ENCODE results near the gene PCDHGC4.

PCDHGC4 gene

GRCh38 chr5:141484641-141485311 is at the start of gene PCDHGC4:
PCDHGC4 (plus strand) TSS chr5:141485030; CDS start chr5:141485174, 144 bp downstream.
- no peak for DNase-seq

DNA sequence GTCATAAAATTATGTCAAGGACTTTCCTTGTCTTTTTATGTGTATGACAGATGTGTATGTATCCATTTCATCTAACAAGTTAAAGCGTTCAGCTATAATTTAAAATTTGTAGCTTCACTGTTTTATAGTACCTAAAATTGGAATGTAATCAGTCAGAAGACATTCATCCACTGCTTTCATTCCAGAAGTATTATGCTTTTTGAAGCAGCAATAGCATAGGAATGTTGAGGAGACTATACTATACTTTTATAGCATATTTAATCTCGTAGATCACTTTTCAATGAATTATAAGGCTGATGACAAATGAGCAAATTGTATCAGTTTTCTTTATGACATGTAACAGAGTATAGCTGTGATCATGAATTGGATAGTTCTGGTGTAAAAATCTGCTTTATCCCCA is 47.6 kb upstream of the PCDHGC4 start:
- no peak for DNase-seq

- DNase-seq, result no peak
Observed at GRCh38 chr5:141439411-141440141, 45.3 kb upstream of the PCDHGC4 start.

DNA sequence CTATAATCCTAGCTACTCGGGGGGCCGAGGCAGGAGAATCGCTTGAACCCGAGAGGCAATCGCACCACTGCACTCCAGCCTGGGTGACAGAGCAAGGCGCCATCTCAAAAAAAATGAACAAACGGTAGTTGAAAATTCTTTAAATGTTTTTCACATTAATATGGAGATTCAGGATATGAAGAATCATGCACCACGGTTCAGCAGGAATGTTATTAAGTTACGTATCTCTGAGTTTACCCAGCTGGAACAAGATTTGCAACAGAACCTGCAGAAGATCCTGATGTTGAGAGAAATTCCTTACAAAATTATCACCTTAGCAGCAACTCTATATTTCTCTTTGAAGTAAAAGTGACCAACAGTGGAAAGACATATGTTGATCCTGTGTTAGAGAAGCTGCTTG is 44.5 kb upstream of the PCDHGC4 start:
- DNase-seq, result no peak

DNA sequence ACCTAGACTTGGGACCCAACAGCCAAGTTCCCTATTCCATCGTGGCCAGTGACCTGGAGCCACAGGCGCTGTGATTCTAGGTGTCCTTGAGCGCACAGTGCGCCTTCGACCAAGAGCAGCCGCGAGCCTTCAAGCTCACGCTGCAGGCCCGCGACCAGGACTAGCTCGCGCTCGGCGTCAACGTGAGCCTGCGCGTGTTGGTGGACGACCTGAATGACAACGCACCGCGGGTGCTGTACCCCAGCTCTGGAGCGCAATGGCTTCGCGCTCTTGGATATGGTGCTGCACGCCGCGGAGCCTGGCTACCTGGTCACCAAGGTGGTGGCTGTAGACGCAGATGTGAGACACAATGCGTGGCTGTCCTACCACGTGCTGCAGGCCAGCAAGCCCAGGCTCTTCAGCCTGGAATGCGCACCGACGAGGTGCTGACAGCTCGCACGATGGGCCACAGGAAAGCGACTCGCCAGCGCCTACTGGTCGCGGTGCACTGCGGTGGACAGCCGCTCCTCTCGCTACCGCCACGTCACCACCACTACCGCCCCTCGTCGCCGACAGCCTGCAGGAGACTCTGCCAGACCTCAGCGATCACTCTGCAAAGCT is 43.2 kb upstream of the PCDHGC4 start:
- no peak for DNase-seq

- no peak for DNase-seq
Observed at GRCh38 chr5:141465351-141465750, 19.5 kb upstream of the PCDHGC4 start.

- DNase-seq, result peak; percentile 94
Observed at GRCh38 chr5:141475625-141476131, 9.2 kb upstream of the PCDHGC4 start, which contains the start of gene PCDHGC3. PCDHGC3 (plus strand) TSS chr5:141475966; CDS start chr5:141476117, 151 bp downstream.

- peak; percentile 69 for DNase-seq
Observed at GRCh38 chr5:141476132-141476911, 8.5 kb upstream of the PCDHGC4 start.

DNA sequence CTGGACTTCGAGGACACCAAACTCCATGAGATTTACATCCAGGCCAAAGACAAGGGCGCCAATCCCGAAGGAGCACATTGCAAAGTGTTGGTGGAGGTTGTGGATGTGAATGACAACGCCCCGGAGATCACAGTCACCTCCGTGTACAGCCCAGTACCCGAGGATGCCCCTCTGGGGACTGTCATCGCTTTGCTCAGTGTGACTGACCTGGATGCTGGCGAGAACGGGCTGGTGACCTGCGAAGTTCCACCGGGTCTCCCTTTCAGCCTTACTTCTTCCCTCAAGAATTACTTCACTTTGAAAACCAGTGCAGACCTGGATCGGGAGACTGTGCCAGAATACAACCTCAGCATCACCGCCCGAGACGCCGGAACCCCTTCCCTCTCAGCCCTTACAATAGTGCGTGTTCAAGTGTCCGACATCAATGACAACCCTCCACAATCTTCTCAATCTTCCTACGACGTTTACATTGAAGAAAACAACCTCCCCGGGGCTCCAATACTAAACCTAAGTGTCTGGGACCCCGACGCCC is 7.7 kb upstream of the PCDHGC4 start:
- no peak for DNase-seq

GRCh38 chr5:141477815-141478214 is 7.0 kb upstream of the PCDHGC4 start:
- no peak for DNase-seq

- no peak for DNase-seq
Observed at GRCh38 chr5:141478321-141478945, 6.4 kb upstream of the PCDHGC4 start.

DNA sequence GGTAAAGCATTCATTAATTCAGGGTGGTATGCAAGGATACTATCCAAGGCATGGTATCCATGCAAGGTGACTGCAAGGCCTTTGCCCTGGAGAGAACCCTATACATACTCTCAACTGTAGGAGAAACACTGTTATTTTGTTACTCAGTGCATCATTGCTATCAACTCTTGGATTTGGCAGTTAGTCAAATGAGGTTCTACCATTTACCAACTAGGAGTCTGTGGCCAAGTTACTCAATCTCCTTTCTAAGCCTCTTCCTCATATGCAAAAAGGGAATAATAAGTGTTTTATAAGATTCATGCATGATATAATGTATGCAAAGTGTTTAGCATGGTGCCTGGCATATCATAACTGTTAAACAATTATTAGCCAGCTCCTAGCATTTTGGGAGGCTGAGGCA is 5.1 kb upstream of the PCDHGC4 start:
- DNase-seq, result no peak

DNA sequence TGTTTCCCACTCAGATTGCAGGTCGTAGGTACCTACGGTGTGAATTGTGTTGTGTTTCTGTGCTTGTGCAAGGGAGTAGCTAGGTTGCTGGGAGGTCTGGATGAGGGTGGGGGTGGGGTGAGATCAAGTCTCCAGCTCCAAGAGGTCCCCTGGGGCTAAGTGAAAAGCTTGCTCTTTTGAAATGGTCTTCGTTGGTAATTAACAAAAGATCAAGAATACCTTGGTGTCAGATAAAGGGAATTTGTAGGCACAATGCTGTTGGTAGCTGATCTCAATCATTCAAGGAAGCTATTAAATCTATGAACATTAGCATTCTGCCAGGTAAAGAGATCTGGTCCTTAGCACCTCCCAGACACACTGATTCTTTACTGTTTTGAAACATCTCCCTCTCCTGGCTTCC is 928 bp upstream of the PCDHGC4 start:
- no peak for DNase-seq

DNA sequence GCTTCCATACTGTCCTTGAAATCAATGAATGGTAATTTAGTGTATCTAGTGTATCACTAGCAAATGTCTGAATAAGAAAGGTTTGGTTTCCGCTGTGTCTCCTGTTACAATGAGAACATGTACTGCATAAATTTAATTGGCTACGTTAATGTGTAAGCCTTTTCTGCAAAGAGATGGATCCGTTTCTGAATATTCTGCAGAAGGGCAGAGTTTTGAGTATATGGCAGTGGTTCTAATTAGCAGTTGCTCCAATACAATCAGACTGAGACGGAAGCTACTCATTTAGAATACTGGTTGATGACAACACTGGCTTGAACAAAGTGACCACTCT is 555 bp upstream of the PCDHGC4 start:
- no peak for DNase-seq

DNA sequence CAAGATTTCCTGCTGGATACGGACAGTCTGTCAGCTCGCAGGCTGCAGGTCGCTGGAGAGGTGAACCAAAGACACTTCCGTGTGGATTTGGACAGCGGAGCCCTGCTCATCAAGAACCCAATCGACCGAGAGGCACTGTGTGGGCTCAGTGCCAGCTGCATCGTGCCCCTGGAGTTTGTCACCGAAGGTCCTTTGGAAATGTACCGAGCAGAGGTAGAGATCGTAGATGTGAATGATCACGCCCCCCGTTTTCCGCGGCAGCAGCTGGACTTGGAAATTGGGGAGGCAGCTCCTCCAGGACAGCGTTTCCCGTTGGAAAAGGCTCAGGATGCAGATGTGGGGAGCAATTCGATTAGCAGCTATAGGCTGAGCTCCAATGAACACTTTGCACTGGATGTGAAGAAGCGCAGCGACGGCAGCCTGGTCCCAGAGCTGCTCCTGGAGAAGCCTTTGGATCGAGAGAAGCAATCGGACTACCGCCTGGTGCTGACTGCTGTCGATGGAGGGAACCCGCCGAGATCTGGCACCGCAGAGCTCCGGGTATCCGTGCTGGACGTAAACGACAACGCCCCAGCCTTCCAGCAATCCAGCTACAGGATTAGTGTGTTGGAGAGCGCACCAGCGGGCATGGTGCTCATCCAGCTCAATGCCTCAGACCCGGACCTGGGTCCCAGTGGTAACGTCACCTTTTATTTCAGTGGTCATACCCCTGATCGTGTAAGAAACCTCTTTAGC is 658 bp downstream of the PCDHGC4 start:
- no peak for DNase-seq

DNA sequence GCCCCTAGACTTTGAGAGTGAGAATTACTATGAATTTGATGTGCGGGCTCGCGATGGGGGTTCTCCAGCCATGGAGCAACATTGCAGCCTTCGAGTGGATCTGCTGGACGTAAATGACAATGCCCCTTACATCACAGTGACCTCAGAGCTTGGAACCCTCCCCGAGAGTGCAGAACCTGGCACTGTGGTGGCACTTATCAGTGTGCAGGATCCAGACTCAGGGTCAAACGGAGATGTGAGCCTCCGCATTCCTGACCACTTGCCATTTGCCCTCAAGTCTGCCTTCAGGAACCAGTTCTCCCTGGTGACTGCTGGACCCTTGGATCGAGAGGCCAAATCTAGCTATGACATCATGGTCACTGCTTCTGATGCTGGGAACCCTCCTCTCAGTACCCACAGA is 1.3 kb downstream of the PCDHGC4 start:
- no peak for DNase-seq

DNA sequence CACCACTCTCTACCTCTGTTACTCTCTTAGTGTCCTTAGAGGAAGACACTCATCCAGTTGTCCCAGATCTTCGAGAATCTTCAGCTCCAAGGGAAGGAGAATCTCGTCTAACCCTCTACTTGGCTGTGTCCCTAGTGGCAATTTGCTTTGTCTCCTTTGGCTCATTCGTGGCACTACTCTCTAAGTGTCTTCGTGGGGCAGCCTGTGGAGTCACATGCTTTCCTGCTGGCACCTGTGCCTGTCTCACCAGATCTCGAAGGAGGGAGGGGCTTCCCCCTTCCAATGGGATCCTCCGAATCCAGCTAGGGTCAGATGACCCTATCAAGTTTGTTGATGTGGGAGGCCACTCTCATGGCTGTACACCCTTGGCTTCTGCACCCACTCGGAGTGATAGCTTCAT is 2.3 kb downstream of the PCDHGC4 start:
- no peak for DNase-seq

- DNase-seq, result peak; percentile 27
Observed at GRCh38 chr5:141488591-141489561, 4.0 kb downstream of the PCDHGC4 start, which contains the start of gene PCDHGC5. PCDHGC5 (plus strand) TSS chr5:141489081; CDS start chr5:141489241, 160 bp downstream.

DNA sequence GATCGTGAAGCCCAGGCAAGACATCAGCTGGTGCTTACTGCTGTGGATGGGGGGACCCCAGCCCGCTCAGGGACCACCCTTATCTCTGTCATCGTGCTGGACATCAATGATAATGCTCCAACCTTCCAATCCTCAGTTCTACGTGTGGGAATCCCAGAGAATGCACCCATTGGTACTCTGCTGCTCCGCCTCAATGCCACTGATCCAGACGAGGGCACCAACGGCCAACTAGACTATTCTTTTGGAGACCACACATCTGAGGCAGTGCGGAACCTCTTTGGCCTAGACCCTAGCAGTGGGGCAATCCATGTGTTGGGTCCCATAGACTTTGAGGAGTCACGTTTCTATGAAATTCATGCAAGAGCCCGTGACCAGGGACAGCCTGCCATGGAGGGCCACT is 5.0 kb downstream of the PCDHGC4 start:
- no peak for DNase-seq

DNA sequence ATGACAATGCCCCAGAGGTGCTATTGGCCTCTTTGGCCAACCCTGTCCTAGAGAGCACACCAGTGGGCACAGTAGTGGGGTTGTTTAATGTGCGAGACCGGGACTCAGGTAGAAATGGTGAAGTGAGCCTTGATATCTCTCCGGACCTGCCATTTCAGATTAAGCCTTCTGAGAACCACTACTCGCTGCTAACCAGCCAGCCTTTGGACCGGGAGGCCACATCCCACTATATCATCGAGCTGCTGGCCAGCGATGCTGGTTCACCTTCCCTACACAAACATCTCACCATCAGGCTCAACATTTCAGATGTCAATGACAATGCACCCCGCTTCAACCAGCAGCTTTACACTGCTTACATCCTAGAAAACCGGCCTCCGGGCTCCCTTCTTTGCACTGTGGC is 5.4 kb downstream of the PCDHGC4 start:
- DNase-seq, result no peak
